DND-41 (cell line): Measurements from ENCODE around the gene SLAMF7.

Source experiments
- ATAC-seq: fragments of 200-7000 bp; cut with Tn5 transposase; 3 replicates; pipeline ENCODE4 v1.9.1; 2021; ENCODE audit warnings: low read depth; ENCODE audit not compliant: insufficient read depth
- DNase-seq: peaks from one replicate; pipeline ENCODE4 v3.0.0-alpha.2; 2020
- H2AFZ ChIP-seq: 2 replicates; pipeline ENCODE4 v1.6.0; 2012; ENCODE audit warnings: low read depth, low read length
- H3K27ac ChIP-seq: 2 replicates; pipeline ENCODE4 v1.5.1; 2012; ENCODE audit warnings: low read length, inconsistent platforms
- H3K27me3 ChIP-seq: fragments of 200-600 bp; sonication (generic); 2 replicates; pipeline ENCODE4 v1.6.0; 2012; ENCODE audit warnings: low read length, mild to moderate bottlenecking, inconsistent platforms; ENCODE audit not compliant: insufficient read depth, poor library complexity
- H3K36me3 ChIP-seq: 2 replicates; pipeline ENCODE4 v1.5.1; 2012; ENCODE audit warnings: low read length, inconsistent platforms; ENCODE audit not compliant: insufficient read depth
- H3K4me1 ChIP-seq: 2 replicates; pipeline ENCODE4 v1.5.1; 2012; ENCODE audit warnings: mild to moderate bottlenecking, low read length; ENCODE audit not compliant: insufficient read depth
- H3K4me2 ChIP-seq: 2 replicates; pipeline ENCODE4 v1.6.0; 2012; ENCODE audit warnings: mild to moderate bottlenecking, moderate library complexity, low read length, inconsistent platforms; ENCODE audit not compliant: insufficient read depth
- H3K4me3 ChIP-seq, 2 experiments: fragments of 200-600 bp in 1 of 2; shearing (Covaris generic) in 1 of 2; 2 replicates each; pipeline ENCODE4 v1.5.1; 2012 to 2016; ENCODE audit warnings: inconsistent platforms in 2 of 2, low read length in 2 of 2, mild to moderate bottlenecking in 2 of 2, low read depth in 1 of 2, moderate library complexity in 1 of 2
- H3K79me2 ChIP-seq: 2 replicates; pipeline ENCODE4 v1.6.0; 2012; ENCODE audit warnings: low read length, inconsistent platforms; ENCODE audit not compliant: insufficient read depth
- H3K9ac ChIP-seq: 2 replicates; pipeline ENCODE4 v1.6.0; 2012; ENCODE audit warnings: low read depth, mild to moderate bottlenecking, inconsistent platforms, low read length, moderate library complexity
- H3K9me3 ChIP-seq: 2 replicates; pipeline ENCODE4 v1.5.1; 2012; ENCODE audit warnings: low read length, moderate library complexity, mild to moderate bottlenecking, inconsistent platforms; ENCODE audit not compliant: insufficient read depth, severe bottlenecking
- H4K20me1 ChIP-seq: 2 replicates; pipeline ENCODE4 v1.6.0; 2012; ENCODE audit warnings: low read length; ENCODE audit not compliant: insufficient read depth
- EZH2 ChIP-seq: IDR thresholded peaks from 3 replicates; pipeline ENCODE4 v1.6.1; 2012; ENCODE audit warnings: borderline replicate concordance, low read depth, mild to moderate bottlenecking, moderate library complexity, low read length, inconsistent platforms; ENCODE audit not compliant: severe bottlenecking
- TF ChIP-seq, protein P1 (sequence below): IDR thresholded peaks from 2 replicates; pipeline ENCODE4 v1.5.1; 2012; ENCODE audit warnings: borderline replicate concordance, low read length, moderate library complexity, mild to moderate bottlenecking; ENCODE audit not compliant: poor library complexity, severe bottlenecking; ENCODE audit errors: extremely low read depth

Gene SLAMF7

GRCh38 chr1:160748181-160748877 is 9.3 kb downstream of the SLAMF7 start:
- no peaks in the 10 kb centered on the region for H3K36me3 ChIP-seq
- no peaks in the 10 kb centered on the region for H3K27me3 ChIP-seq
- no peak overlapping the region for H3K27ac ChIP-seq
- H2AFZ ChIP-seq = no peak overlapping the region
- H4K20me1 ChIP-seq = no peaks in the 10 kb centered on the region
- TF ChIP-seq, protein P1, sequence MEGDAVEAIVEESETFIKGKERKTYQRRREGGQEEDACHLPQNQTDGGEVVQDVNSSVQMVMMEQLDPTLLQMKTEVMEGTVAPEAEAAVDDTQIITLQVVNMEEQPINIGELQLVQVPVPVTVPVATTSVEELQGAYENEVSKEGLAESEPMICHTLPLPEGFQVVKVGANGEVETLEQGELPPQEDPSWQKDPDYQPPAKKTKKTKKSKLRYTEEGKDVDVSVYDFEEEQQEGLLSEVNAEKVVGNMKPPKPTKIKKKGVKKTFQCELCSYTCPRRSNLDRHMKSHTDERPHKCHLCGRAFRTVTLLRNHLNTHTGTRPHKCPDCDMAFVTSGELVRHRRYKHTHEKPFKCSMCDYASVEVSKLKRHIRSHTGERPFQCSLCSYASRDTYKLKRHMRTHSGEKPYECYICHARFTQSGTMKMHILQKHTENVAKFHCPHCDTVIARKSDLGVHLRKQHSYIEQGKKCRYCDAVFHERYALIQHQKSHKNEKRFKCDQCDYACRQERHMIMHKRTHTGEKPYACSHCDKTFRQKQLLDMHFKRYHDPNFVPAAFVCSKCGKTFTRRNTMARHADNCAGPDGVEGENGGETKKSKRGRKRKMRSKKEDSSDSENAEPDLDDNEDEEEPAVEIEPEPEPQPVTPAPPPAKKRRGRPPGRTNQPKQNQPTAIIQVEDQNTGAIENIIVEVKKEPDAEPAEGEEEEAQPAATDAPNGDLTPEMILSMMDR = peak; percentile 59
- TF ChIP-seq EZH2 = no peak
- no peak overlapping the region for H3K4me2 ChIP-seq
- DNase-seq = no peak
- ATAC-seq = no peak
- H3K4me3 ChIP-seq = no peak overlapping the region
- peaks cover 11% of the 10 kb centered on the region for H3K4me1 ChIP-seq
- H3K79me2 ChIP-seq = no peaks in the 10 kb centered on the region
- H3K9me3 ChIP-seq = no peaks in the 10 kb centered on the region
- H3K9ac ChIP-seq = no peak overlapping the region

DNA sequence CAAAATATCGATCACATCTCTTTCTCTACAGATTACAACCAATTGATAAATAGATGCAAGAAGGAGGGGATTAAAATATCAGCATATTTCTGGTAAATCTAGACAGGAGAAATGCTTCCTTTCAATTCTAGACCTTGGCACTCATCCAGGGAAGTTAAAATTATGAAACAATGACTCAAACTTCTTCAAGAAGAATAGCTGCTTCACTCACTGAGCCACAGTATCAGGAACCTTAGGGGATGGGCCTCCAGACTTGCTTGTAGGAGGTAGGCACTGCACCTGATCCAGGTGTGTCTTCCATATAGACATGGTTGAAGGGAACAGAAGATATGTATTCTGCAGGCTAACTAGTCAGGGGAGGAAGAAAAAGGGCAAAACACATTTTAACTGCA is 9.8 kb downstream of the SLAMF7 start:
- Histone ChIP-seq H3K9ac (no peak overlapping the region), H3K27ac (no peak overlapping the region), H4K20me1 (no peaks in the 10 kb centered on the region), H3K27me3 (no peaks in the 10 kb centered on the region), H3K36me3 (no peaks in the 10 kb centered on the region), H2AFZ (no peak overlapping the region), H3K4me2 (no peak overlapping the region), H3K9me3 (no peaks in the 10 kb centered on the region), H3K4me3 (no peak overlapping the region), H3K4me1 (peaks cover 11% of the 10 kb centered on the region), H3K79me2 (no peaks in the 10 kb centered on the region)
- no peak for ATAC-seq
- DNase-seq = no peak
- TF ChIP-seq, protein P1 = no peak
- TF ChIP-seq EZH2 = no peak

DNA sequence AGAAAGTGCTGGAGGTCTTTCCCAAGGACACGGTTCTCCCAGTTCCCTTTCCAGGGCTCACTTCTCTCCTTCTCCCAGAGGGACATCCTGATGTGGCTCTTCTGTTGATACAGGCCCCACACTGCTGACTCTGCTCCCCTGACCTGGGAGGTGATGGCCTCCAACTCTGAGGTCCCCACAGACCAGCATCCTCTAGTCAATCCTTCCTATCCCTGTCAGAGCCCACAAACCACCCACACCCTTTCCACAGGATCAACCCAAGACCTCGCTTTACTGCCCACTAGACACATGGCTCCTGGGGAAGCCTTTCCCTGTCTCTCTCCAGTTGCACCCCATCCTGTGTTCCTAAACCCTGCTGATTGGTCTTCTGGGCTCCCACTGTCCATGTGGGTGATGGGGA is 11.6 kb downstream of the SLAMF7 start:
- Histone ChIP-seq H3K4me1 (peaks cover 11% of the 10 kb centered on the region), H3K9me3 (no peaks in the 10 kb centered on the region), H3K9ac (no peak overlapping the region), H3K27ac (no peak overlapping the region), H2AFZ (no peak overlapping the region), H3K36me3 (no peaks in the 10 kb centered on the region), H4K20me1 (no peaks in the 10 kb centered on the region), H3K27me3 (no peaks in the 10 kb centered on the region), H3K4me3 (no peak overlapping the region), H3K4me2 (no peak overlapping the region), H3K79me2 (no peaks in the 10 kb centered on the region)
- TF ChIP-seq EZH2 = no peak
- TF ChIP-seq, protein P1 = no peak
- DNase-seq (no peak), ATAC-seq (no peak)

DNA sequence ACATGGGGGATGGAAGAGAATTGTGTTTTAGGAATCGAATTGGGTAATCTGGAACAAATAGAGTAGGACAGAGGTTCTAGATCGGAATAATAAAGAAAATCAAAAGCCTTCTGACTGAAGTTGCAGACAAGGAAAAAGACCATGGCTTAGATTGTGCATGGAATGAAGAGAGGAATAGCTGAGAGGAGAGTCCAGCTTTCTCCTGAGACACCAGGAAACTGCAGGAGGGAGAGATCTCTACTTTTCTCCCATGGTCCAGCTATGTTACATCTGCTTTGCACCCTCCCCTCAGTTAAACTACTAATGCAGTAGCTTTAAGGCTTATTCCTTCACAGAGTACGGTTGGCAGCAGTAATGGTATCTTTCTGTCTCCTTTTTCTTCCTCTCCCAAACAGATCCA is 13.4 kb downstream of the SLAMF7 start:
- no peak overlapping the region for H3K9ac ChIP-seq
- H3K9me3 ChIP-seq = no peaks in the 10 kb centered on the region
- no peaks in the 10 kb centered on the region for H4K20me1 ChIP-seq
- peaks cover 11% of the 10 kb centered on the region for H3K4me1 ChIP-seq
- H3K4me2 ChIP-seq = no peak overlapping the region
- TF ChIP-seq EZH2 = no peak
- TF ChIP-seq, protein P1 = no peak
- H3K4me3 ChIP-seq = no peak overlapping the region
- no peak overlapping the region for H3K27ac ChIP-seq
- H3K27me3 ChIP-seq = no peaks in the 10 kb centered on the region
- DNase-seq = no peak
- no peaks in the 10 kb centered on the region for H3K36me3 ChIP-seq
- H2AFZ ChIP-seq = no peak overlapping the region
- no peaks in the 10 kb centered on the region for H3K79me2 ChIP-seq
- no peak for ATAC-seq
